H9 (cell line): Measurements from ENCODE around the gene SRBD1. TPM values are rescaled to one million over a fixed set of nuclear protein-coding genes. Genes with fewer than 3 reads are reported as not detected.

Experiments
- DNase-seq: peaks from one replicate; pipeline ENCODE4 v3.0.0-alpha.2; 2017
- H2AFZ ChIP-seq: one replicate; pipeline ENCODE4 v1.6.1; 2013; ENCODE audit warnings: mild to moderate bottlenecking, low read length, control low read depth, moderate library complexity
- H2AK5ac ChIP-seq: 2 replicates; pipeline ENCODE4 v1.6.1; 2013; ENCODE audit warnings: low read length, control low read depth, mixed read lengths; ENCODE audit not compliant: insufficient read length
- H2BK120ac ChIP-seq: one replicate; pipeline ENCODE4 v1.6.1; 2013; ENCODE audit warnings: low read depth, mild to moderate bottlenecking, low read length, control low read depth, inconsistent platforms; ENCODE audit not compliant: poor library complexity, severe bottlenecking
- H2BK12ac ChIP-seq: 2 replicates; pipeline ENCODE4 v1.6.1; 2013; ENCODE audit warnings: low read length, control low read depth, mixed read lengths, low read depth; ENCODE audit not compliant: insufficient read length
- H2BK15ac ChIP-seq: 2 replicates; pipeline ENCODE4 v1.6.1; 2013; ENCODE audit warnings: low read depth, low read length, control low read depth
- H2BK20ac ChIP-seq: one replicate; pipeline ENCODE4 v1.6.1; 2013; ENCODE audit warnings: low read depth, mild to moderate bottlenecking, low read length, control low read depth, inconsistent platforms; ENCODE audit not compliant: poor library complexity, severe bottlenecking
- H2BK5ac ChIP-seq: 2 replicates; pipeline ENCODE4 v1.6.1; 2013; ENCODE audit warnings: low read length, control low read depth, mixed read lengths; ENCODE audit not compliant: insufficient read length
- H3K14ac ChIP-seq: 2 replicates; pipeline ENCODE4 v1.6.1; 2013; ENCODE audit warnings: low read length, control low read depth; ENCODE audit not compliant: insufficient read depth
- H3K18ac ChIP-seq: 2 replicates; pipeline ENCODE4 v1.6.1; 2013; ENCODE audit warnings: low read depth, mild to moderate bottlenecking, mixed read lengths, low read length, control low read depth; ENCODE audit not compliant: insufficient read length
- H3K23ac ChIP-seq: 2 replicates; pipeline ENCODE4 v1.6.1; 2013; ENCODE audit warnings: low read length, control low read depth, mixed read lengths, low read depth; ENCODE audit not compliant: insufficient read length
- H3K23me2 ChIP-seq: 2 replicates; pipeline ENCODE4 v1.6.1; 2013; ENCODE audit warnings: low read depth, mild to moderate bottlenecking, mixed read lengths, low read length, control low read depth; ENCODE audit not compliant: insufficient read length, poor library complexity, severe bottlenecking
- H3K27ac ChIP-seq: 2 replicates; pipeline ENCODE4 v1.5.1; 2013; ENCODE audit warnings: low read length, control low read depth, mixed read lengths, low read depth; ENCODE audit not compliant: insufficient read length
- H3K27me3 ChIP-seq: 2 replicates; pipeline ENCODE4 v1.6.1; 2013; ENCODE audit warnings: low read length, control low read depth, inconsistent platforms; ENCODE audit not compliant: insufficient read depth
- H3K4ac ChIP-seq: 2 replicates; pipeline ENCODE4 v1.6.1; 2013; ENCODE audit warnings: low read depth, mild to moderate bottlenecking, control low read depth, inconsistent platforms, low read length, moderate library complexity
- H3K4me1 ChIP-seq: 2 replicates; pipeline ENCODE4 v1.6.1; 2013; ENCODE audit warnings: low read length, control low read depth, inconsistent platforms; ENCODE audit not compliant: insufficient read depth
- H3K4me2 ChIP-seq: 2 replicates; pipeline ENCODE4 v1.6.1; 2013; ENCODE audit warnings: low read length, control low read depth, mixed read lengths; ENCODE audit not compliant: insufficient read length, insufficient read depth
- H3K56ac ChIP-seq: 2 replicates; pipeline ENCODE4 v1.6.1; 2013; ENCODE audit warnings: low read depth, mild to moderate bottlenecking, mixed read lengths, low read length, control low read depth; ENCODE audit not compliant: insufficient read length
- H3K79me1 ChIP-seq: 2 replicates; pipeline ENCODE4 v1.6.1; 2013; ENCODE audit warnings: low read depth, mild to moderate bottlenecking, moderate library complexity, low read length, control low read depth, inconsistent platforms; ENCODE audit not compliant: insufficient read depth, poor library complexity, severe bottlenecking
- H3K79me2 ChIP-seq: 2 replicates; pipeline ENCODE4 v1.6.1; 2013; ENCODE audit warnings: low read length, control low read depth, inconsistent platforms; ENCODE audit not compliant: insufficient read depth
- H3K9ac ChIP-seq: 2 replicates; pipeline ENCODE4 v1.6.1; 2013; ENCODE audit warnings: low read length, control low read depth, mixed read lengths; ENCODE audit not compliant: insufficient read length; ENCODE audit errors: extremely low read depth
- H3K9me3 ChIP-seq: one replicate; pipeline ENCODE4 v1.6.1; 2013; ENCODE audit warnings: low read depth, low read length, inconsistent platforms; ENCODE audit not compliant: control insufficient read depth
- H3T11ph ChIP-seq: one replicate; pipeline ENCODE4 v1.6.1; 2013; ENCODE audit warnings: mild to moderate bottlenecking, low read length, control low read depth, inconsistent platforms
- H4K20me1 ChIP-seq: one replicate; pipeline ENCODE4 v1.6.1; 2013; ENCODE audit not compliant: control insufficient read depth, insufficient read length, insufficient read depth
- H4K5ac ChIP-seq: 2 replicates; pipeline ENCODE4 v1.6.1; 2013; ENCODE audit warnings: low read depth, mild to moderate bottlenecking, mixed read lengths, low read length, control low read depth; ENCODE audit not compliant: insufficient read length
- H4K8ac ChIP-seq: replicated peaks from 2 replicates; pipeline ENCODE4 v1.6.1; 2013; ENCODE audit warnings: low read length, control low read depth, mixed read lengths, low read depth; ENCODE audit not compliant: insufficient read length
- H4K91ac ChIP-seq: 2 replicates; pipeline ENCODE4 v1.6.1; 2013; ENCODE audit warnings: low read depth, mild to moderate bottlenecking, moderate library complexity, mixed read lengths, low read length, control low read depth; ENCODE audit not compliant: insufficient read length
- H3K27ac Mint-ChIP-seq, 3 experiments: 2 replicates in 2 of 3; 3 replicates in 1 of 3; pipeline ENCODE4 v1.8.0; 2020 to 2021; ENCODE audit warnings: mixed read lengths in 3 of 3, mild to moderate bottlenecking in 1 of 3, moderate library complexity in 1 of 3
- H3K27me3 Mint-ChIP-seq: 2 replicates; pipeline ENCODE4 v1.8.0; 2021; ENCODE audit warnings: low read depth, mild to moderate bottlenecking, moderate library complexity, mixed read lengths
- H3K36me3 Mint-ChIP-seq, 3 experiments: 2 replicates in 2 of 3; 3 replicates in 1 of 3; pipeline ENCODE4 v1.8.0; 2020 to 2021; ENCODE audit warnings: low read depth in 3 of 3, mixed read lengths in 3 of 3; ENCODE audit not compliant: insufficient read depth in 1 of 3
- H3K4me1 Mint-ChIP-seq, 2 experiments: 2 replicates each; pipeline ENCODE4 v1.8.0; 2020; ENCODE audit warnings: mixed read lengths in 2 of 2
- H3K4me3 Mint-ChIP-seq, 2 experiments: 2 replicates in 1 of 2; 3 replicates in 1 of 2; pipeline ENCODE4 v1.8.0; 2020 to 2021; ENCODE audit warnings: mild to moderate bottlenecking in 2 of 2, mixed read lengths in 2 of 2, moderate library complexity in 1 of 2
- H3K9me3 Mint-ChIP-seq, 2 experiments: 2 replicates in 1 of 2; 3 replicates in 1 of 2; pipeline ENCODE4 v1.8.0; 2020; ENCODE audit warnings: mild to moderate bottlenecking in 2 of 2, mixed read lengths in 2 of 2, moderate library complexity in 1 of 2
- CTCF ChIP-seq: fragments of 200-600 bp; sonication (generic); conservative IDR thresholded peaks from 3 replicates; pipeline ENCODE4 v1.8.0; 2021; ENCODE audit warnings: antibody characterized with exemption, mild to moderate bottlenecking
- WGBS: extraction: QIAGEN DNeasy Blood & Tissue Kit; methylation state at CpG from one replicate; pipeline ENCODE4 v1.1.7; 2013; ENCODE audit warnings: missing lambda C conversion rate, low lambda C conversion rate, mixed read lengths; ENCODE audit not compliant: insufficient read length; ENCODE audit errors: extremely low coverage; 5-methylcytosine and 5-hydroxymethylcytosine counted together
- total RNA-seq: library from RNA; stranded (reverse); gene quantifications from 2 replicates; pipeline ENCODE4 v1.2.1, GENCODE V29; 2021

Gene SRBD1
- total RNA-seq, 1 experiment from 2014 or later: 18.3 TPM

- peaks cover 3% of the 10 kb centered on the region for H4K20me1 ChIP-seq
- H3K4me1 Mint-ChIP-seq: peaks cover 17% of the 10 kb centered on the region in 2 experiments
- H2AK5ac ChIP-seq: no peak overlapping the region
- no peak overlapping the region for H3T11ph ChIP-seq
- no peak overlapping the region for H4K8ac ChIP-seq
- no peak overlapping the region for H3K4me2 ChIP-seq
- peak overlapping the region in 1 of 2 experiments; percentile 81; a peak in 4 of 5 replicates for H3K4me3 Mint-ChIP-seq
- no peaks in the 10 kb centered on the region; a peak in 1 of 5 replicates for H3K9me3 Mint-ChIP-seq
- H4K91ac ChIP-seq: no peak overlapping the region
- H3K56ac ChIP-seq: no peak overlapping the region
- H3K4me1 ChIP-seq: no peaks in the 10 kb centered on the region
- no peak overlapping the region for H3K14ac ChIP-seq
- no peak overlapping the region for H3K18ac ChIP-seq
- no peaks in the 10 kb centered on the region for H3K9me3 ChIP-seq
- H2BK5ac ChIP-seq: no peak overlapping the region
- TF ChIP-seq CTCF: no peak
- H2BK12ac ChIP-seq: no peak overlapping the region
- H3K27me3 Mint-ChIP-seq: peaks cover 77% of the 10 kb centered on the region
- no peak overlapping the region for H2AFZ ChIP-seq
- no peak overlapping the region for H4K5ac ChIP-seq
- peaks cover 40% of the 10 kb centered on the region for H3K27me3 ChIP-seq
- WGBS: no CpG with 5 or more reads among the region's 5 CpGs
- H3K79me1 ChIP-seq: no peaks in the 10 kb centered on the region
- no peak overlapping the region for H3K9ac ChIP-seq
- H3K27ac ChIP-seq: no peak overlapping the region
- H2BK15ac ChIP-seq: no peak overlapping the region
- no peak overlapping the region for H3K27ac Mint-ChIP-seq
- no peak overlapping the region for H2BK20ac ChIP-seq
- H2BK120ac ChIP-seq: no peak overlapping the region
- H3K36me3 Mint-ChIP-seq: no peaks in the 10 kb centered on the region; a peak in 2 of 7 replicates
- no peak overlapping the region for H3K4ac ChIP-seq
- no peaks in the 10 kb centered on the region for H3K79me2 ChIP-seq
- DNase-seq: no peak
- no peak overlapping the region for H3K23ac ChIP-seq
- H3K23me2 ChIP-seq: peaks cover 28% of the 10 kb centered on the region
These were observed 42.3 kb upstream of the SRBD1 start for GRCh38 chr2:45653122-45653913.
